ENCODE data around the gene HOXD9.

- no peak for TF ChIP-seq CTCF (IDR thresholded peaks at IDR 0.05)
- TF ChIP-seq EZH2 (IDR thresholded peaks at IDR 0.05), result peak; percentile 9
- peak; percentile 33 for TF ChIP-seq EZH2phosphoT487 (IDR thresholded peaks at IDR 0.05)
Observed at GRCh38 chr2:176128172-176128981, 5.9 kb downstream of the HOXD9 start.

Data from neural progenitor cell (in vitro differentiated cells).